Spleen (tissue), 7 donors: Measurements from ENCODE around the gene SORCS3.

Experiments
- CTCF ChIP-seq, 11 experiments: fragments of 200-600 bp in 7 of 11; fragments of 450-650 bp in 4 of 11; sonication (generic) in 4 of 11; IDR thresholded peaks in 8 of 11; conservative IDR thresholded peaks in 3 of 11; 1 replicate in 7 of 11; 2 replicates in 4 of 11; pipeline versions ENCODE4 v1.4.0 to v1.8.0; 2016 to 2021; ENCODE audit warnings: antibody characterized with exemption in 11 of 11, inconsistent platforms in 4 of 11, mild to moderate bottlenecking in 1 of 11
- POLR2A ChIP-seq, 3 donors: fragments of 450-650 bp; IDR thresholded peaks; one replicate each; pipeline ENCODE4 v1.5.1; 2017; ENCODE audit warnings: antibody characterized with exemption in 3 of 3, mild to moderate bottlenecking in 1 of 3
- POLR2AphosphoS5 ChIP-seq, 3 donors: sonication (generic); formaldehyde crosslinking; IDR thresholded peaks; one replicate each; pipeline ENCODE4 v1.5.1; 2017; ENCODE audit warnings: antibody characterized with exemption in 3 of 3
- donor health status: DM: no; HTN: no; CAD: no; lungs with moderate emphysema.
- donor health status: DM: no; HTN: no; CAD: no.
- donor health status: DM: no; HTN: no; CAD: no.

GRCh38 chr10:105148921-105149320 lies 507.8 kb downstream of the SORCS3 start:
- no peak for TF ChIP-seq CTCF (IDR thresholded peaks at IDR 0.05 in 8 of 11, conservative IDR thresholded peaks at IDR 0.05 in 3 of 11)
- TF ChIP-seq POLR2A (IDR thresholded peaks at IDR 0.05), result no peak
- TF ChIP-seq POLR2AphosphoS5 (IDR thresholded peaks at IDR 0.05), result no peak
